Measurements from ENCODE around the gene ERLIN1.

Gene ERLIN1

DNA sequence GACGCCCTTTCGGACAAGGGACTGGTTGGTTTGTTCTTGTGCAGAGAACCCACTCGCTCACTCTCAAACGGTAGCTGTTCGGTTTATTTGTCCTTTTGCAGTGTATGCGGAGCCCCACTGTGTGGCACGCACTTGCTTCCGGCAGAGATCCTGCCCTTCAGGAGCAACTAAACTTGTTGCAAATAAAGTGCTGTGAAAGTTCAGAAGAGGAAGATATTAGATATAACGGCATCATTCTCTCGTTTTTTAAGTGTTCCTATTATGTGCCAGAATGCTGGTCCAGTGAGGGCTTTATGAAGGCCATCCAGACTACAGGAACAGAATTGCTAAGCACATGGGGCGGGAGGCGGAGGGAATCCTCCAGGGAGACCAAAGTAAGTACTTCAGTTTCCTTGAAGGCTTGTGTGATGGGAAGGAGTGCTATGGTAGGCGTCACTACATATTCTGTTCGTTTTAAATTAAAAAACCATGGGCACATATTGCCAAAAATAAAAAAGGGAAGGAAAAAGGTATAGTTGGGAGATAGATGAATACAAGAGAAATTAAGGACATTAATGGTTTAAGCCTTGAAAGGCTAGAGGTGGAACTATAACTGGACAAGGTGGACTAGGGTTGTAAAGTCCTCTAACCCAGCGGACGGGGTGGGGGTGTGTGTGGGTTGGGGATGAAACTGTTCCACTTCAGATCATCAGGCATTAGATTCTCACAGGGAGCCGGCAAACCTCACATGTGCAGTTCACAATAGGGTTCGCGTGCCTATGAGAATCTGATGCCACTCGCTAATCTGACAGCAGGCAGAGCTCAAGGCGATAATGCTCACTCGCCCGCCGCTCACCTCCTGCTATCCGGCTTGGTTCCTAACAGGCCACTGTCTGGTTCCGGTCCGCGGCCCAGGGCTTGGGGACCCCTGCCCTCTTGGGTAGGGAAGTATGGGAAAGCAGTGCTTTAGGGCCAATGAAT is 704 bp upstream of the ERLIN1 start:
- peak overlapping the region; percentile 89 for H2AFZ ChIP-seq (ENCODE audit: low read length)
- peaks cover 23% of the 10 kb centered on the region; the same call in 1 of the 2 replicates for H3K36me3 ChIP-seq (ENCODE audit: insufficient read depth, low read length)
- peaks cover 42% of the 10 kb centered on the region for H3K4me1 ChIP-seq (ENCODE audit: insufficient read depth, low read length, poor library complexity, severe bottlenecking)
- H3K27me3 ChIP-seq (ENCODE audit: insufficient read depth, low read length, poor library complexity, severe bottlenecking): no peaks in the 10 kb centered on the region
- H3K4me2 ChIP-seq (ENCODE audit: low read depth, low read length, poor library complexity, severe bottlenecking): peak overlapping the region; percentile 80
- peaks cover 60% of the 10 kb centered on the region for H3K79me2 ChIP-seq (ENCODE audit: insufficient read depth, low read length)
- H3K9me3 ChIP-seq (ENCODE audit: insufficient read depth, low read depth, low read length): no peaks in the 10 kb centered on the region
- peaks cover 40% of the 10 kb centered on the region for H4K20me1 ChIP-seq (ENCODE audit: insufficient read depth, low read length, poor library complexity, severe bottlenecking)
- H3F3A ChIP-seq (ENCODE audit: low read depth): no peaks in the 10 kb centered on the region
- peak overlapping the region; percentile 87 for H3K4me3 ChIP-seq (ENCODE audit: low read length, poor library complexity, severe bottlenecking)
- H3K9ac ChIP-seq (ENCODE audit: low read depth, low read length, poor library complexity, severe bottlenecking): peak overlapping the region; percentile 93
- no peak for TF ChIP-seq CTCF (conservative IDR thresholded peaks at IDR 0.05; ENCODE audit: low read length)
- no peak for TF ChIP-seq EZH2phosphoT487 (IDR thresholded peaks at IDR 0.05; ENCODE audit: borderline replicate concordance)
- H3K9me2 ChIP-seq (replicated peaks; ENCODE audit: low read depth, low read length): no peaks in the 10 kb centered on the region

DNA sequence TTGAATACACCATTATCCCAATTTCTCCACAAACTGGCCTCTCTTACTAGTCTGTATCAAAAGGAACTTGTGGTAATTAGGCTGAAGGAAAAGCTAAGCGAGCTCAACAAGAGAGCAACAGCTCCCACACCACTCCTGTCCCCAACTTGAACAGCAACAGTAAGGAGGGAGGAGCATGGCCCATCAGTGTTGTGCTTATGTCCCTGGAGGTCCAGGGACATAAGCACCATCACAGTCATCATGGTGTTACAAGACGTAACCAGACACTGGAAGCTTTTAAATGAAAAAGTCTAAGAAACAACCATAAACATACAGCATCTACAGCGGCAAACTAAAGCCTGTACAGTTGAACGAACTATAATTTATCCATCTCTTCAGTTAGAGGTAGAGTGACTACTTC is 989 bp downstream of the ERLIN1 start:
- peak overlapping the region; percentile 87 for H3K4me3 ChIP-seq (ENCODE audit: low read length, poor library complexity, severe bottlenecking)
- H2AFZ ChIP-seq (ENCODE audit: low read length): peak overlapping the region; percentile 94
- H3K4me1 ChIP-seq (ENCODE audit: insufficient read depth, low read length, poor library complexity, severe bottlenecking): peaks cover 55% of the 10 kb centered on the region
- peaks cover 55% of the 10 kb centered on the region for H4K20me1 ChIP-seq (ENCODE audit: insufficient read depth, low read length, poor library complexity, severe bottlenecking)
- no peaks in the 10 kb centered on the region for H3K9me2 ChIP-seq (replicated peaks; ENCODE audit: low read depth, low read length)
- H3F3A ChIP-seq (ENCODE audit: low read depth): no peaks in the 10 kb centered on the region; the same call in 1 of the 2 replicates
- peaks cover 77% of the 10 kb centered on the region for H3K79me2 ChIP-seq (ENCODE audit: insufficient read depth, low read length)
- no peaks in the 10 kb centered on the region for H3K27me3 ChIP-seq (ENCODE audit: insufficient read depth, low read length, poor library complexity, severe bottlenecking)
- H3K36me3 ChIP-seq (ENCODE audit: insufficient read depth, low read length): peaks cover 8% of the 10 kb centered on the region; the same call in 1 of the 2 replicates
- H3K9me3 ChIP-seq (ENCODE audit: insufficient read depth, low read depth, low read length): no peaks in the 10 kb centered on the region
- TF ChIP-seq EZH2phosphoT487 (IDR thresholded peaks at IDR 0.05; ENCODE audit: borderline replicate concordance) (no peak), CTCF (conservative IDR thresholded peaks at IDR 0.05; ENCODE audit: low read length) (no peak)
- peak overlapping the region; percentile 93 for H3K9ac ChIP-seq (ENCODE audit: low read depth, low read length, poor library complexity, severe bottlenecking)
- peak overlapping the region; percentile 97 for H3K4me2 ChIP-seq (ENCODE audit: low read depth, low read length, poor library complexity, severe bottlenecking)

- H4K20me1 ChIP-seq (ENCODE audit: insufficient read depth, low read length, poor library complexity, severe bottlenecking): peaks cover 58% of the 10 kb centered on the region
- peaks cover 7% of the 10 kb centered on the region; the same call in 1 of the 2 replicates for H3K36me3 ChIP-seq (ENCODE audit: insufficient read depth, low read length)
- peaks cover 82% of the 10 kb centered on the region for H3K79me2 ChIP-seq (ENCODE audit: insufficient read depth, low read length)
- H3K9me2 ChIP-seq (replicated peaks; ENCODE audit: low read depth, low read length): no peaks in the 10 kb centered on the region
- H2AFZ ChIP-seq (ENCODE audit: low read length): no peak overlapping the region
- no peaks in the 10 kb centered on the region for H3K9me3 ChIP-seq (ENCODE audit: insufficient read depth, low read depth, low read length)
- peak overlapping the region; percentile 97 for H3K4me2 ChIP-seq (ENCODE audit: low read depth, low read length, poor library complexity, severe bottlenecking)
- no peaks in the 10 kb centered on the region; the same call in 1 of the 2 replicates for H3F3A ChIP-seq (ENCODE audit: low read depth)
- TF ChIP-seq EZH2phosphoT487 (IDR thresholded peaks at IDR 0.05; ENCODE audit: borderline replicate concordance) (no peak), CTCF (conservative IDR thresholded peaks at IDR 0.05; ENCODE audit: low read length) (no peak)
- H3K4me1 ChIP-seq (ENCODE audit: insufficient read depth, low read length, poor library complexity, severe bottlenecking): peaks cover 59% of the 10 kb centered on the region
- H3K27me3 ChIP-seq (ENCODE audit: insufficient read depth, low read length, poor library complexity, severe bottlenecking): no peaks in the 10 kb centered on the region
- peak overlapping the region; percentile 87 for H3K4me3 ChIP-seq (ENCODE audit: low read length, poor library complexity, severe bottlenecking)
- H3K9ac ChIP-seq (ENCODE audit: low read depth, low read length, poor library complexity, severe bottlenecking): peak overlapping the region; percentile 93
Observed at GRCh38 chr10:100184426-100184825, 1.4 kb downstream of the ERLIN1 start.

Data from Loucy (cell line).